T-helper 1 cell (primary cell): ENCODE results near the gene RNU2-1.
"Not testable (repeated sequence)": the region's sequence is repeated elsewhere in the genome, so short reads cannot be mapped to it uniquely, and the experiment has no call there.

Experiments
- DNase-seq, 5 donors: peaks; one replicate each; pipeline ENCODE4 v3.0.0-alpha.2; 2012 to 2020
- total RNA-seq, 4 donors: gene quantifications; one replicate each; lab custom pipeline; 2026; lab: John Stamatoyannopoulos, UW

The RNU2-1 gene
- total RNA-seq = 0 reads per million in 4 donors

- DNase-seq = not testable (repeated sequence)
Measured at GRCh38 chr17:43233877-43234276, at the start of gene RNU2-1. TSS of gene RNU2-1 (minus strand) at chr17:43233977.

GRCh38 chr17:43272914-43273313, 39.1 kb upstream of the RNU2-1 start:
- not testable (repeated sequence) for DNase-seq

GRCh38 chr17:43272483-43272882, 38.7 kb upstream of the RNU2-1 start:
- not testable (repeated sequence) for DNase-seq

- DNase-seq = not testable (repeated sequence)
Measured at GRCh38 chr17:43270552-43271504, 37.1 kb upstream of the RNU2-1 start.

- DNase-seq = not testable (repeated sequence)
Measured at GRCh38 chr17:43246456-43246855, 12.7 kb upstream of the RNU2-1 start.

GRCh38 chr17:43240596-43241352, 7.0 kb upstream of the RNU2-1 start:
- DNase-seq = not testable (repeated sequence)

- not testable (repeated sequence) for DNase-seq
Measured at GRCh38 chr17:43239597-43239996, 5.8 kb upstream of the RNU2-1 start.

GRCh38 chr17:43233263-43233662, 514 bp downstream of the RNU2-1 start:
- not testable (repeated sequence) for DNase-seq

GRCh38 chr17:43232021-43232699, 1.6 kb downstream of the RNU2-1 start:
- peak in 1 of 5 donors; percentile 12 for DNase-seq

- DNase-seq = not testable (repeated sequence)
Measured at GRCh38 chr17:43231205-43232020, 2.4 kb downstream of the RNU2-1 start.

- DNase-seq = not testable (repeated sequence)
Measured at GRCh38 chr17:43228020-43228782, 5.6 kb downstream of the RNU2-1 start, which contains the start of gene CCDC200. TSS of gene CCDC200 (minus strand) at chr17:43228623. CDS start at chr17:43228554, 69 bp downstream.

GRCh38 chr17:43226393-43226792, 7.4 kb downstream of the RNU2-1 start:
- DNase-seq = no peak

GRCh38 chr17:43224146-43224705, 9.6 kb downstream of the RNU2-1 start:
- no peak for DNase-seq

- DNase-seq = no peak
Measured at GRCh38 chr17:43220511-43221125, 13.2 kb downstream of the RNU2-1 start.

GRCh38 chr17:43219746-43220380, 13.9 kb downstream of the RNU2-1 start:
- DNase-seq = no peak

GRCh38 chr17:43219001-43219400, 14.8 kb downstream of the RNU2-1 start:
- DNase-seq = no peak

GRCh38 chr17:43217614-43218087, 16.1 kb downstream of the RNU2-1 start:
- no peak for DNase-seq

GRCh38 chr17:43216762-43217613, 16.8 kb downstream of the RNU2-1 start:
- no peak for DNase-seq
